Stromal cell of bone marrow (primary cell): ENCODE measurements around the gene MTPN.
A peak's percentile ranks its signal among the peaks of the same experiment; 100 is the strongest.

Source experiments
- DNase-seq: peaks from one replicate; pipeline ENCODE4 v3.0.0-alpha.2; 2012; ENCODE audit warnings: low read depth

Gene MTPN

GRCh38 chr7:135956393-135956792 lies 20.8 kb downstream of the MTPN start:
- no peak for DNase-seq

GRCh38 chr7:135950972-135951371 lies 26.2 kb downstream of the MTPN start:
- no peak for DNase-seq

- DNase-seq, result no peak
These were observed 26.7 kb downstream of the MTPN start for GRCh38 chr7:135950429-135950828.

GRCh38 chr7:135946289-135947055 lies 30.7 kb downstream of the MTPN start:
- no peak for DNase-seq

- no peak for DNase-seq
These were observed 32.4 kb downstream of the MTPN start for GRCh38 chr7:135944753-135945152.

- no peak for DNase-seq
These were observed 33.9 kb downstream of the MTPN start for GRCh38 chr7:135943134-135943879.

- DNase-seq, result no peak
These were observed 34.5 kb downstream of the MTPN start for GRCh38 chr7:135942614-135943013.

GRCh38 chr7:135940077-135941075 lies 36.8 kb downstream of the MTPN start:
- no peak for DNase-seq

- DNase-seq, result no peak
These were observed 37.8 kb downstream of the MTPN start for GRCh38 chr7:135939261-135939812.

- DNase-seq, result no peak
These were observed 38.6 kb downstream of the MTPN start for GRCh38 chr7:135938563-135938962.

GRCh38 chr7:135938086-135938485 lies 39.1 kb downstream of the MTPN start:
- no peak for DNase-seq

GRCh38 chr7:135936497-135937217 lies 40.5 kb downstream of the MTPN start:
- DNase-seq, result no peak

- no peak for DNase-seq
These were observed 42.5 kb downstream of the MTPN start for GRCh38 chr7:135934651-135935050.

- no peak for DNase-seq
These were observed 43.5 kb downstream of the MTPN start for GRCh38 chr7:135933509-135934188.

GRCh38 chr7:135932131-135932530 lies 45.0 kb downstream of the MTPN start:
- DNase-seq, result no peak

GRCh38 chr7:135930565-135931461 lies 46.3 kb downstream of the MTPN start:
- DNase-seq, result peak; percentile 20

- no peak for DNase-seq
These were observed 47.4 kb downstream of the MTPN start for GRCh38 chr7:135929722-135930141.

- DNase-seq, result no peak
These were observed 47.9 kb downstream of the MTPN start for GRCh38 chr7:135929249-135929648.

- DNase-seq, result no peak
These were observed 49.0 kb downstream of the MTPN start for GRCh38 chr7:135928136-135928535.

GRCh38 chr7:135925210-135925609 lies 51.9 kb downstream of the MTPN start:
- no peak for DNase-seq
